Ovary (tissue), 3 donors: ENCODE data around the gene FADD.

Experiments used
- EP300 ChIP-seq: sonication (generic); formaldehyde crosslinking; IDR thresholded peaks from one replicate; pipeline ENCODE4 v1.6.1; 2017; ENCODE audit warnings: antibody characterized with exemption
- POLR2A ChIP-seq: fragments of 450-650 bp; IDR thresholded peaks from one replicate; pipeline ENCODE4 v1.6.1; 2017; ENCODE audit warnings: antibody characterized with exemption, mild to moderate bottlenecking, moderate library complexity
- TF ChIP-seq, protein P1 (sequence below), 3 donors: fragments of 450-650 bp in 2 of 3; fragments of 200-600 bp in 1 of 3; IDR thresholded peaks; one replicate each; pipeline versions ENCODE4 v1.5.1 to v1.8.0; 2016 to 2022; ENCODE audit warnings: antibody characterized with exemption in 3 of 3, mild to moderate bottlenecking in 1 of 3
- donor health status: DM: no; HTN: no; CAD: no.

DNA sequence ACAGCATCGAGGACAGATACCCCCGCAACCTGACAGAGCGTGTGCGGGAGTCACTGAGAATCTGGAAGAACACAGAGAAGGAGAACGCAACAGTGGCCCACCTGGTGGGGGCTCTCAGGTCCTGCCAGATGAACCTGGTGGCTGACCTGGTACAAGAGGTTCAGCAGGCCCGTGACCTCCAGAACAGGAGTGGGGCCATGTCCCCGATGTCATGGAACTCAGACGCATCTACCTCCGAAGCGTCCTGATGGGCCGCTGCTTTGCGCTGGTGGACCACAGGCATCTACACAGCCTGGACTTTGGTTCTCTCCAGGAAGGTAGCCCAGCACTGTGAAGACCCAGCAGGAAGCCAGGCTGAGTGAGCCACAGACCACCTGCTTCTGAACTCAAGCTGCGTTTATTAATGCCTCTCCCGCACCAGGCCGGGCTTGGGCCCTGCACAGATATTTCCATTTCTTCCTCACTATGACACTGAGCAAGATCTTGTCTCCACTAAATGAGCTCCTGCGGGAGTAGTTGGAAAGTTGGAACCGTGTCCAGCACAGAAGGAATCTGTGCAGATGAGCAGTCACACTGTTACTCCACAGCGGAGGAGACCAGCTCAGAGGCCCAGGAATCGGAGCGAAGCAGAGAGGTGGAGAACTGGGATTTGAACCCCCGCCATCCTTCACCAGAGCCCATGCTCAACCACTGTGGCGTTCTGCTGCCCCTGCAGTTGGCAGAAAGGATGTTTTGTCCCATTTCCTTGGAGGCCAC lies 3.3 kb downstream of the FADD start:
- TF ChIP-seq, protein P1, sequence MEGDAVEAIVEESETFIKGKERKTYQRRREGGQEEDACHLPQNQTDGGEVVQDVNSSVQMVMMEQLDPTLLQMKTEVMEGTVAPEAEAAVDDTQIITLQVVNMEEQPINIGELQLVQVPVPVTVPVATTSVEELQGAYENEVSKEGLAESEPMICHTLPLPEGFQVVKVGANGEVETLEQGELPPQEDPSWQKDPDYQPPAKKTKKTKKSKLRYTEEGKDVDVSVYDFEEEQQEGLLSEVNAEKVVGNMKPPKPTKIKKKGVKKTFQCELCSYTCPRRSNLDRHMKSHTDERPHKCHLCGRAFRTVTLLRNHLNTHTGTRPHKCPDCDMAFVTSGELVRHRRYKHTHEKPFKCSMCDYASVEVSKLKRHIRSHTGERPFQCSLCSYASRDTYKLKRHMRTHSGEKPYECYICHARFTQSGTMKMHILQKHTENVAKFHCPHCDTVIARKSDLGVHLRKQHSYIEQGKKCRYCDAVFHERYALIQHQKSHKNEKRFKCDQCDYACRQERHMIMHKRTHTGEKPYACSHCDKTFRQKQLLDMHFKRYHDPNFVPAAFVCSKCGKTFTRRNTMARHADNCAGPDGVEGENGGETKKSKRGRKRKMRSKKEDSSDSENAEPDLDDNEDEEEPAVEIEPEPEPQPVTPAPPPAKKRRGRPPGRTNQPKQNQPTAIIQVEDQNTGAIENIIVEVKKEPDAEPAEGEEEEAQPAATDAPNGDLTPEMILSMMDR (IDR thresholded peaks at IDR 0.05), result no peak
- TF ChIP-seq POLR2A, result no peak
- TF ChIP-seq EP300, result no peak
